Measurements from ENCODE around the gene C6orf141. TPM values are rescaled to one million over a fixed set of nuclear protein-coding genes. Genes with fewer than 3 reads are reported as not detected.

Gene C6orf141
- total and polyA plus RNA-seq, 2 of the 13 experiments (the other 11 are each of a cell fraction or from before 2014, with no cell fraction given), result 0.07 TPM; not detected in 1

DNA sequence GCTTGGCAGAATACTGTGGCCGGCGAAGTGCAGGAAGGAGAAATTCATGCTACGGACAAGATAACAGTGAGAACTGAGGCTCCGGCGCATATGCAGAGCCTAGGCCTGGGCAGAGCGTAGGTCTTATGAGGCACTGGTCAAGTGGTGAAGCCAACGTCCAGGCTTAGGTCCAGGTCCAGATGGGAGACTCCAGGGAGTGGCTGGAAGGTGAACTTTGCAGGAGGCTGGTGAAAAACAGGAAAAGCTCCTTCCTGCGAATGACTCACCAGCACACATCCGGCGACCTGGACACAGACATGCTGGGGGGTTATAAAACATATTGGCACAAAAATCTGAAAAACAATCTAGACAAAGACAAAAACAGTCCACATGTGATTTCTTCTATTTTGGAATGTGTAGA lies 15.4 kb downstream of the C6orf141 start:
- peak; percentile 50 for ATAC-seq
- BruUV-seq (replicated peaks), result no TSS peak
- DNase-seq (ENCODE audit: low spot score), result peak; percentile 46
- WGBS (ENCODE audit: low lambda C conversion rate), result 56% methylated on average over 10 of the region's 10 CpGs
- ChIA-PET POLR2A (no interaction called here), CTCF (ENCODE audit: low intra/inter-chr PET ratio, low total read pairs) (no interaction called here)
- Histone ChIP-seq H3K9me3 (ENCODE audit: low read length) (no peaks in the 10 kb centered on the region), H3K36me3 (replicated peaks in 1 of 2; ENCODE audit: control insufficient read depth in 1 of 2, insufficient read depth in 2 of 2, low read length in 2 of 2) (no peaks in the 10 kb centered on the region), H3K4me2 (ENCODE audit: low read depth, low read length) (no peak overlapping the region), H3K4me1 (ENCODE audit: insufficient read depth, low read length) (peaks cover 41% of the 10 kb centered on the region), H3K27ac (ENCODE audit: extremely low read length, insufficient read depth, low read length) (no peak overlapping the region), H4K20me1 (ENCODE audit: insufficient read depth, low read length) (no peaks in the 10 kb centered on the region), H2AFZ (ENCODE audit: low read length) (no peak overlapping the region), H3K79me2 (ENCODE audit: insufficient read depth, low read length) (no peaks in the 10 kb centered on the region), H3K9ac (ENCODE audit: insufficient read depth, low read depth, low read length) (no peak overlapping the region), H3K27me3 (ENCODE audit: control insufficient read depth in 1 of 2, insufficient read depth in 2 of 2, low read length in 2 of 2) (no peaks in the 10 kb centered on the region), H3K4me3 (replicated peaks in 1 of 3; ENCODE audit: insufficient read depth in 1 of 3, low read depth in 2 of 3, low read length in 3 of 3) (no peak overlapping the region)
- no peak for FAIRE-seq
- in situ Hi-C loops (cut with HindIII; ENCODE audit: extremely low pct_ligation_motif_present, low pct_unique_long_range_greater_than_20kb) (no loop called here), intact Hi-C loops (cut with micrococcal nuclease; ENCODE audit: unreplicated experiment) (no loop called here)
- 0 out of 2 replicates have a peak, but pooled peaks have one; percentile 35 for TF ChIP-seq ZNF335 (CRISPR knock-in tag; IDR thresholded peaks at IDR 0.05)
- no peak for TF ChIP-seq NCOA1 (CRISPR knock-in tag; IDR thresholded peaks at IDR 0.05)
- TF ChIP-seq, protein P1, sequence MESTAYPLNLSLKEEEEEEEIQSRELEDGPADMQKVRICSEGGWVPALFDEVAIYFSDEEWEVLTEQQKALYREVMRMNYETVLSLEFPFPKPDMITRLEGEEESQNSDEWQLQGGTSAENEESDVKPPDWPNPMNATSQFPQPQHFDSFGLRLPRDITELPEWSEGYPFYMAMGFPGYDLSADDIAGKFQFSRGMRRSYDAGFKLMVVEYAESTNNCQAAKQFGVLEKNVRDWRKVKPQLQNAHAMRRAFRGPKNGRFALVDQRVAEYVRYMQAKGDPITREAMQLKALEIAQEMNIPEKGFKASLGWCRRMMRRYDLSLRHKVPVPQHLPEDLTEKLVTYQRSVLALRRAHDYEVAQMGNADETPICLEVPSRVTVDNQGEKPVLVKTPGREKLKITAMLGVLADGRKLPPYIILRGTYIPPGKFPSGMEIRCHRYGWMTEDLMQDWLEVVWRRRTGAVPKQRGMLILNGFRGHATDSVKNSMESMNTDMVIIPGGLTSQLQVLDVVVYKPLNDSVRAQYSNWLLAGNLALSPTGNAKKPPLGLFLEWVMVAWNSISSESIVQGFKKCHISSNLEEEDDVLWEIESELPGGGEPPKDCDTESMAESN (CRISPR knock-in tag; conservative IDR thresholded peaks at IDR 0.05), result no peak
- no peak for TF ChIP-seq ZNF720 (CRISPR knock-in tag; IDR thresholded peaks at IDR 0.05)
- TF ChIP-seq ZBTB38 (CRISPR knock-in tag; IDR thresholded peaks at IDR 0.05), result peak; percentile 78; the same call in 1 of the 2 replicates
- no peak for TF ChIP-seq ZNF468 (CRISPR knock-in tag; IDR thresholded peaks at IDR 0.05)
- TF ChIP-seq, protein P2, sequence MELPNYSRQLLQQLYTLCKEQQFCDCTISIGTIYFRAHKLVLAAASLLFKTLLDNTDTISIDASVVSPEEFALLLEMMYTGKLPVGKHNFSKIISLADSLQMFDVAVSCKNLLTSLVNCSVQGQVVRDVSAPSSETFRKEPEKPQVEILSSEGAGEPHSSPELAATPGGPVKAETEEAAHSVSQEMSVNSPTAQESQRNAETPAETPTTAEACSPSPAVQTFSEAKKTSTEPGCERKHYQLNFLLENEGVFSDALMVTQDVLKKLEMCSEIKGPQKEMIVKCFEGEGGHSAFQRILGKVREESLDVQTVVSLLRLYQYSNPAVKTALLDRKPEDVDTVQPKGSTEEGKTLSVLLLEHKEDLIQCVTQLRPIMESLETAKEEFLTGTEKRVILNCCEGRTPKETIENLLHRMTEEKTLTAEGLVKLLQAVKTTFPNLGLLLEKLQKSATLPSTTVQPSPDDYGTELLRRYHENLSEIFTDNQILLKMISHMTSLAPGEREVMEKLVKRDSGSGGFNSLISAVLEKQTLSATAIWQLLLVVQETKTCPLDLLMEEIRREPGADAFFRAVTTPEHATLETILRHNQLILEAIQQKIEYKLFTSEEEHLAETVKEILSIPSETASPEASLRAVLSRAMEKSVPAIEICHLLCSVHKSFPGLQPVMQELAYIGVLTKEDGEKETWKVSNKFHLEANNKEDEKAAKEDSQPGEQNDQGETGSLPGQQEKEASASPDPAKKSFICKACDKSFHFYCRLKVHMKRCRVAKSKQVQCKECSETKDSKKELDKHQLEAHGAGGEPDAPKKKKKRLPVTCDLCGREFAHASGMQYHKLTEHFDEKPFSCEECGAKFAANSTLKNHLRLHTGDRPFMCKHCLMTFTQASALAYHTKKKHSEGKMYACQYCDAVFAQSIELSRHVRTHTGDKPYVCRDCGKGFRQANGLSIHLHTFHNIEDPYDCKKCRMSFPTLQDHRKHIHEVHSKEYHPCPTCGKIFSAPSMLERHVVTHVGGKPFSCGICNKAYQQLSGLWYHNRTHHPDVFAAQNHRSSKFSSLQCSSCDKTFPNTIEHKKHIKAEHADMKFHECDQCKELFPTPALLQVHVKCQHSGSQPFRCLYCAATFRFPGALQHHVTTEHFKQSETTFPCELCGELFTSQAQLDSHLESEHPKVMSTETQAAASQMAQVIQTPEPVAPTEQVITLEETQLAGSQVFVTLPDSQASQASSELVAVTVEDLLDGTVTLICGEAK (IDR thresholded peaks at IDR 0.05), result no peak
- TF ChIP-seq, protein P2 (CRISPR knock-in tag; IDR thresholded peaks at IDR 0.05), result no peak
- no peak for TF ChIP-seq MXI1 (IDR thresholded peaks at IDR 0.05; ENCODE audit: borderline replicate concordance, low read depth, low read length)
- TF ChIP-seq, protein P3, sequence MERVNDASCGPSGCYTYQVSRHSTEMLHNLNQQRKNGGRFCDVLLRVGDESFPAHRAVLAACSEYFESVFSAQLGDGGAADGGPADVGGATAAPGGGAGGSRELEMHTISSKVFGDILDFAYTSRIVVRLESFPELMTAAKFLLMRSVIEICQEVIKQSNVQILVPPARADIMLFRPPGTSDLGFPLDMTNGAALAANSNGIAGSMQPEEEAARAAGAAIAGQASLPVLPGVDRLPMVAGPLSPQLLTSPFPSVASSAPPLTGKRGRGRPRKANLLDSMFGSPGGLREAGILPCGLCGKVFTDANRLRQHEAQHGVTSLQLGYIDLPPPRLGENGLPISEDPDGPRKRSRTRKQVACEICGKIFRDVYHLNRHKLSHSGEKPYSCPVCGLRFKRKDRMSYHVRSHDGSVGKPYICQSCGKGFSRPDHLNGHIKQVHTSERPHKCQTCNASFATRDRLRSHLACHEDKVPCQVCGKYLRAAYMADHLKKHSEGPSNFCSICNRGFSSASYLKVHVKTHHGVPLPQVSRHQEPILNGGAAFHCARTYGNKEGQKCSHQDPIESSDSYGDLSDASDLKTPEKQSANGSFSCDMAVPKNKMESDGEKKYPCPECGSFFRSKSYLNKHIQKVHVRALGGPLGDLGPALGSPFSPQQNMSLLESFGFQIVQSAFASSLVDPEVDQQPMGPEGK (CRISPR knock-in tag; IDR thresholded peaks at IDR 0.05), result no peak
- TF ChIP-seq, protein P4, sequence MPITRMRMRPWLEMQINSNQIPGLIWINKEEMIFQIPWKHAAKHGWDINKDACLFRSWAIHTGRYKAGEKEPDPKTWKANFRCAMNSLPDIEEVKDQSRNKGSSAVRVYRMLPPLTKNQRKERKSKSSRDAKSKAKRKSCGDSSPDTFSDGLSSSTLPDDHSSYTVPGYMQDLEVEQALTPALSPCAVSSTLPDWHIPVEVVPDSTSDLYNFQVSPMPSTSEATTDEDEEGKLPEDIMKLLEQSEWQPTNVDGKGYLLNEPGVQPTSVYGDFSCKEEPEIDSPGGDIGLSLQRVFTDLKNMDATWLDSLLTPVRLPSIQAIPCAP (CRISPR knock-in tag; IDR thresholded peaks at IDR 0.05; ENCODE audit: low read depth), result no peak
- TF ChIP-seq KLF12 (CRISPR knock-in tag; IDR thresholded peaks at IDR 0.05; ENCODE audit: borderline replicate concordance), result no peak

Measured in HepG2 (cell line).